Hepatocyte (in vitro differentiated cells): ENCODE data around the gene EXOC6B. TPM values are rescaled to one million over a fixed set of nuclear protein-coding genes. Genes with fewer than 3 reads are reported as not detected.
A peak's percentile ranks its signal among the peaks of the same experiment; 100 is the strongest.

Experiments used
- DNase-seq: peaks from one replicate; pipeline ENCODE4 v3.0.0-alpha.2; 2016; ENCODE audit warnings: low spot score
- H2AFZ ChIP-seq: fragments of 200-600 bp; sonication (generic); 2 replicates; pipeline ENCODE4 v1.6.0; 2016; ENCODE audit warnings: antibody characterized with exemption, mild to moderate bottlenecking
- H3K27ac ChIP-seq: fragments of 200-600 bp; sonication (generic); 2 replicates; pipeline ENCODE4 v1.5.1; 2016; ENCODE audit warnings: mild to moderate bottlenecking
- H3K27me3 ChIP-seq: fragments of 200-600 bp; sonication (generic); 2 replicates; pipeline ENCODE4 v1.6.1; 2016
- H3K36me3 ChIP-seq: fragments of 200-600 bp; sonication (generic); replicated peaks from 2 replicates; pipeline ENCODE4 v1.5.1; 2016; ENCODE audit warnings: low read depth; ENCODE audit not compliant: insufficient read depth
- H3K4me1 ChIP-seq: fragments of 200-600 bp; sonication (generic); 2 replicates; pipeline ENCODE4 v1.5.1; 2016; ENCODE audit warnings: mild to moderate bottlenecking, moderate library complexity; ENCODE audit not compliant: insufficient read depth
- H3K4me2 ChIP-seq: fragments of 200-600 bp; sonication (generic); 2 replicates; pipeline ENCODE4 v1.6.0; 2016
- H3K4me3 ChIP-seq: fragments of 200-600 bp; sonication (generic); 2 replicates; pipeline ENCODE4 v1.5.1; 2016; ENCODE audit warnings: mild to moderate bottlenecking
- H3K79me2 ChIP-seq: fragments of 200-600 bp; sonication (generic); 2 replicates; pipeline ENCODE4 v1.6.0; 2017; ENCODE audit warnings: mild to moderate bottlenecking
- H3K9me2 ChIP-seq: fragments of 200-600 bp; sonication (generic); replicated peaks from 2 replicates; pipeline ENCODE4 v1.6.0; 2017; ENCODE audit warnings: mild to moderate bottlenecking; ENCODE audit not compliant: insufficient read depth
- H3K9me3 ChIP-seq: fragments of 200-600 bp; sonication (generic); 2 replicates; pipeline ENCODE4 v1.5.1; 2016; ENCODE audit warnings: low read depth, mild to moderate bottlenecking
- H4K20me1 ChIP-seq: fragments of 200-600 bp; sonication (generic); 2 replicates; pipeline ENCODE4 v1.6.0; 2016; ENCODE audit warnings: mild to moderate bottlenecking; ENCODE audit not compliant: insufficient read depth, poor library complexity, severe bottlenecking
- CTCF ChIP-seq: fragments of 200-600 bp; sonication (generic); IDR thresholded peaks from 2 replicates; pipeline ENCODE4 v1.5.1; 2016; ENCODE audit warnings: antibody characterized with exemption, mild to moderate bottlenecking; ENCODE audit not compliant: poor library complexity
- EZH2 ChIP-seq: fragments of 200-600 bp; sonication (generic); IDR thresholded peaks from 2 replicates; pipeline ENCODE4 v1.6.1; 2016; ENCODE audit warnings: antibody characterized with exemption, mild to moderate bottlenecking, borderline replicate concordance
- EZH2phosphoT487 ChIP-seq: fragments of 200-600 bp; sonication (generic); IDR thresholded peaks from one replicate; pipeline ENCODE4 v1.6.1; 2018; ENCODE audit warnings: antibody characterized with exemption, mild to moderate bottlenecking, low read depth, moderate library complexity; ENCODE audit not compliant: unreplicated experiment, severe bottlenecking
- WGBS: methylation state at CpG from one replicate; pipeline ENCODE4 v1.1.6; 2016; ENCODE audit warnings: low lambda C conversion rate; ENCODE audit errors: missing lambda C conversion rate; 5-methylcytosine and 5-hydroxymethylcytosine counted together
- polyA plus RNA-seq: library from polyadenylated mRNA; unstranded; fragments of >200 nt; fragmentation: Nextera tagmentation; extraction: Ambion mirVana; gene quantifications from 2 replicates; pipeline ENCODE4 v1.2.1, GENCODE V29; 2016
- total RNA-seq: library from RNA; depleted of rRNA; stranded (reverse); fragments of >200 nt; gene quantifications from 2 replicates; pipeline ENCODE4 v1.2.3, GENCODE V29; 2014

EXOC6B gene
- total and polyA plus RNA-seq, 2 experiments from 2014 or later, result 11.8 to 36.2 TPM

- H4K20me1 ChIP-seq, result no peaks in the 10 kb centered on the region
- H2AFZ ChIP-seq, result no peak overlapping the region
- no peaks in the 10 kb centered on the region for H3K9me3 ChIP-seq
- 88% methylated on average over 3 of the region's 3 CpGs for WGBS
- H3K36me3 ChIP-seq, result no peaks in the 10 kb centered on the region
- DNase-seq, result no peak
- H3K27ac ChIP-seq, result no peak overlapping the region
- H3K9me2 ChIP-seq, result no peaks in the 10 kb centered on the region
- no peak overlapping the region for H3K4me2 ChIP-seq
- no peaks in the 10 kb centered on the region for H3K27me3 ChIP-seq
- no peak overlapping the region for H3K4me3 ChIP-seq
- TF ChIP-seq EZH2 (no peak), CTCF (no peak), EZH2phosphoT487 (no peak)
- peaks cover 9% of the 10 kb centered on the region for H3K4me1 ChIP-seq
- H3K79me2 ChIP-seq, result no peaks in the 10 kb centered on the region
These were observed 4.4 kb upstream of the EXOC6B start for GRCh38 chr2:72830273-72830672.

DNA sequence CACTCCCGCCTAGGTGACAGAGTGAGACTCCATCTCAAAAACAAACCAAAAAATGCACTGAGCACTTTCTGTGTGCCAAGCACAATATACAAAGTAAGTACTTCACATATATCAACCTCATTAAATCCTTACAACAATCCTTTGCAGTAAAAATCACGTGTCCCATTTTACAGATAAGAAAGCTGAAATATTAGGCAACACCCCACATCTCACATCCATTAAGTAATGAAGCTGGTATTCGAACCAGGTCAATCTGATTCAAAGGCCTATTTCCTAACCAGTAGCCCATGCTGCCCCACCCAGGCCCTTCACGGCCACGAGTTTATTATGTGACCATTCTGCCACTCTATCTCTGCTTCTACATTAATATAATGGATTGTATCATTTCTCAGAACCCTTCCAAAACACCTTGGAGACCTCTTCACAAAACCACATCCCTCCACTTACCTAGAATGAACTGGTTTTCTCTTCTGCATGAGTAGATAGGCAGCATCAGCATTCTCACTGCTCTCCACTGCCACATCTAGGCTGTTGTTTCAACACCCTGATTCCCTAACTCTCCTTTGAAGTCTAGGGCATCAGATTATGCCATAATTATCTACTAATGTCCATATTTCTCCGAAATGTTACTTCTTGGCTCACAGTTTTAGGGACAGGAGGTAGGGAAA, 3.1 kb upstream of the EXOC6B start:
- WGBS, result 91% methylated on average over 6 of the region's 6 CpGs
- Histone ChIP-seq H3K4me3 (no peak overlapping the region), H3K36me3 (no peaks in the 10 kb centered on the region), H4K20me1 (no peaks in the 10 kb centered on the region), H3K4me2 (no peak overlapping the region), H3K9me3 (no peaks in the 10 kb centered on the region), H3K9me2 (no peaks in the 10 kb centered on the region), H2AFZ (no peak overlapping the region), H3K4me1 (peaks cover 9% of the 10 kb centered on the region), H3K79me2 (peaks cover 10% of the 10 kb centered on the region), H3K27me3 (no peaks in the 10 kb centered on the region), H3K27ac (peak overlapping the region; percentile 80)
- DNase-seq, result no peak
- TF ChIP-seq EZH2 (no peak), CTCF (no peak), EZH2phosphoT487 (no peak)

DNA sequence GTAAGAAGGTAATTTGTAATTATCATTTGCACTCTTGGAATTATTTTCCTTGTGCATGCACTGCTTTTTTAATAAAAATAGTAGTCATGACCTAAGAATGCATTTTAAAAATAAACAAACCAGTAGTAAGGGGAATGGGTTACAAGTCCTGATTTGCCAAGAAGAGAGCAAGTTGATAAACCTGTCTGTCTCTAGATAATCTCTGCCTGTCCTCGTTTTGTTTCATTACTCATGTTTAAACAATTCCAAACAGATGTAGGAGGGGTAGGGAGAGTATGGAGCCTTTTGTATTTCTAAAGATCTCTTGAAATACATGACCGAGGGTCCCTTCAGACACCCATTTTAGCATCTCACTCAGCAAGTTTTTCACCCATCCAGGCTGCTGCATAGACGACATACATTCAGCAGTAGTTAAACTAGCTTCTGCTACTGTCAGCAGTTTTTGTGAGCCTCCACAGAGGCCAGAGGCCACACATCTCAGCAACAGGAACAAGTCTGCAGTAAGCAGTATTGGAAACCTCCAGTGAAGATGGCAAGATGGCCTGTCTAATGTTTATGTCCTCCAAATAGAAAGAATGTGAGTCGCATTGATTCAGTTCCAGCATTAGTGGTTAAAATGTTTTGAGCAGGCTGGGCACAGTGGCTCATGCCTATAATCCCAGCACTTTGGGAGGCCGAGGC, 2.3 kb upstream of the EXOC6B start:
- Histone ChIP-seq H3K4me1 (peaks cover 9% of the 10 kb centered on the region), H3K27ac (peak overlapping the region; percentile 80), H2AFZ (peak overlapping the region; percentile 30), H3K4me2 (peak overlapping the region; percentile 31), H4K20me1 (no peaks in the 10 kb centered on the region), H3K9me2 (no peaks in the 10 kb centered on the region), H3K36me3 (no peaks in the 10 kb centered on the region), H3K9me3 (no peaks in the 10 kb centered on the region), H3K4me3 (no peak overlapping the region), H3K79me2 (peaks cover 17% of the 10 kb centered on the region), H3K27me3 (no peaks in the 10 kb centered on the region)
- TF ChIP-seq CTCF (no peak), EZH2phosphoT487 (no peak), EZH2 (no peak)
- DNase-seq, result peak; percentile 23
- WGBS, result 41% methylated on average over 5 of the region's 5 CpGs
